B cell (primary cell): ENCODE data around the gene ACAN. TPM values are rescaled to one million over a fixed set of nuclear protein-coding genes. Genes with fewer than 3 reads are reported as not detected.

Source experiments
- ATAC-seq: fragments of 200-7000 bp; cut with Tn5 transposase; one replicate; pipeline ENCODE4 v1.10.0; 2021; ENCODE audit warnings: low read depth, mild to moderate bottlenecking, moderate number of reproducible peaks, moderate library complexity
- CTCF ChIA-PET: fragments of 350-600 bp; sonication (Branson Sonifier 250); formaldehyde crosslinking; loops from one replicate; lab custom pipeline; 2021; ENCODE audit warnings: antibody characterized with exemption, inconsistent platforms; lab: Charles Lee
- POLR2A ChIA-PET: fragments of 350-600 bp; sonication (Branson Sonifier 250); formaldehyde crosslinking; loops from one replicate; lab custom pipeline; 2021; ENCODE audit warnings: antibody characterized with exemption; lab: Charles Lee
- DNase-seq: peaks from one replicate; pipeline ENCODE4 v3.0.0; 2013
- H2AFZ ChIP-seq: 2 replicates; pipeline ENCODE4 v1.6.1; 2012; ENCODE audit warnings: mild to moderate bottlenecking, low read depth, low read length; ENCODE audit not compliant: insufficient read depth, poor library complexity, severe bottlenecking
- H3K27ac ChIP-seq, 2 donors: 1 replicate in 1 of 2; 2 replicates in 1 of 2; pipeline ENCODE4 v1.5.1; 2012 to 2013; ENCODE audit warnings: low read length in 2 of 2, mild to moderate bottlenecking in 2 of 2, moderate library complexity in 1 of 2
- H3K27me3 ChIP-seq, 4 experiments: fragments of 200-600 bp in 1 of 4; sonication (generic) in 1 of 4; replicated peaks in 1 of 4; 1 replicate in 2 of 4; 2 replicates in 2 of 4; pipeline versions ENCODE4 v1.6.1 to v1.7.0; 2013 to 2016; ENCODE audit warnings: low read length in 3 of 4, mild to moderate bottlenecking in 2 of 4, mixed read lengths in 1 of 4, moderate library complexity in 1 of 4; ENCODE audit not compliant: insufficient read depth in 4 of 4, control insufficient read depth in 3 of 4; ENCODE audit errors: control extremely low read depth in 1 of 4
- H3K36me3 ChIP-seq, 2 experiments: replicated peaks in 1 of 2; 1 replicate in 1 of 2; 2 replicates in 1 of 2; pipeline versions ENCODE4 v1.6.1 to v1.7.1; 2013; ENCODE audit warnings: low read length in 1 of 2; ENCODE audit not compliant: insufficient read depth in 2 of 2, control insufficient read depth in 1 of 2; ENCODE audit errors: control extremely low read depth in 1 of 2, extremely low read depth in 1 of 2
- H3K4me1 ChIP-seq, 2 donors: fragments of 200-600 bp in 1 of 2; sonication (generic) in 1 of 2; 1 replicate in 1 of 2; 2 replicates in 1 of 2; pipeline versions ENCODE4 v1.5.1 to v1.6.1; 2013 to 2017; ENCODE audit warnings: low read length in 2 of 2; ENCODE audit not compliant: control insufficient read depth in 2 of 2, insufficient read depth in 2 of 2
- H3K4me2 ChIP-seq: replicated peaks from 2 replicates; pipeline ENCODE3; 2012; ENCODE audit warnings: mild to moderate bottlenecking, low read depth, low read length; ENCODE audit not compliant: poor library complexity, severe bottlenecking
- H3K4me3 ChIP-seq, 5 experiments: fragments of 200-600 bp in 1 of 5; sonication (generic) in 1 of 5; 1 replicate in 3 of 5; 2 replicates in 2 of 5; pipeline versions ENCODE4 v1.5.1 to v1.7.0; 2011 to 2016; ENCODE audit warnings: low read length in 4 of 5, mild to moderate bottlenecking in 4 of 5, low read depth in 2 of 5, control low read depth in 1 of 5, moderate library complexity in 1 of 5; ENCODE audit not compliant: insufficient read depth in 1 of 5; ENCODE audit errors: control extremely low read depth in 1 of 5, extremely low read depth in 1 of 5
- H3K79me2 ChIP-seq: fragments of 200-600 bp; sonication (generic); one replicate; pipeline ENCODE4 v1.6.0; 2016; ENCODE audit warnings: low read length; ENCODE audit not compliant: control insufficient read depth, insufficient read depth
- H3K9ac ChIP-seq: fragments of 200-600 bp; sonication (generic); 2 replicates; pipeline ENCODE4 v1.6.1; 2017; ENCODE audit warnings: mild to moderate bottlenecking, low read length, moderate library complexity
- H3K9me3 ChIP-seq, 3 donors: one replicate each; pipeline versions ENCODE4 v1.6.1 to v1.7.1; 2013; ENCODE audit warnings: low read length in 2 of 3; ENCODE audit not compliant: control insufficient read depth in 2 of 3, insufficient read depth in 1 of 3; ENCODE audit errors: control extremely low read depth in 1 of 3
- H4K20me1 ChIP-seq: 2 replicates; pipeline ENCODE4 v1.6.0; 2012; ENCODE audit warnings: mild to moderate bottlenecking, low read length; ENCODE audit not compliant: insufficient read depth, control insufficient read depth, poor library complexity, severe bottlenecking
- H3K27ac Mint-ChIP-seq: one replicate; pipeline ENCODE4 v1.8.0; 2021; ENCODE audit warnings: mixed read lengths
- H3K27me3 Mint-ChIP-seq: one replicate; pipeline ENCODE4 v1.8.0; 2021; ENCODE audit warnings: mixed read lengths
- H3K4me1 Mint-ChIP-seq: one replicate; pipeline ENCODE4 v1.8.0; 2021; ENCODE audit warnings: mixed read lengths
- H3K4me3 Mint-ChIP-seq: one replicate; pipeline ENCODE4 v1.8.0; 2021; ENCODE audit warnings: mixed read lengths
- H3K9me3 Mint-ChIP-seq: one replicate; pipeline ENCODE4 v1.8.0; 2022; ENCODE audit warnings: mixed read lengths; ENCODE audit not compliant: insufficient read depth
- EZH2 ChIP-seq: IDR thresholded peaks from 2 replicates; pipeline ENCODE4 v1.6.1; 2012; ENCODE audit warnings: borderline replicate concordance, low read depth, mild to moderate bottlenecking, moderate library complexity, low read length; ENCODE audit not compliant: insufficient read depth, poor library complexity, severe bottlenecking
- WGBS: methylation state at CpG from one replicate; pipeline ENCODE4 v1.1.5; 2013; ENCODE audit warnings: missing lambda C conversion rate; ENCODE audit not compliant: insufficient coverage; 5-methylcytosine and 5-hydroxymethylcytosine counted together
- intact Hi-C: fragments of 100-400 bp; cut with micrococcal nuclease; formaldehyde crosslinking; loops from one replicate; pipeline ENCODE4 v1.10.0; 2022
- polyA plus RNA-seq: library from polyadenylated mRNA; depleted of rRNA; stranded (reverse); fragments of >200 nt; gene quantifications from 2 replicates; pipeline ENCODE4 v1.2.3, GENCODE V29; 2012
- total RNA-seq, 2 donors: library from RNA; stranded (reverse); fragments of 120-200 nt in 1 of 2; gene quantifications; 1 replicate in 1 of 2; 2 replicates in 1 of 2; pipeline versions ENCODE4 v1.2.3 to v1.2.4, GENCODE V29; 2013 to 2022
- TF ChIP-seq, protein P1 (sequence below): fragments of 200-600 bp; IDR thresholded peaks from one replicate; pipeline ENCODE4 v1.8.0; 2022; ENCODE audit warnings: antibody characterized with exemption, mild to moderate bottlenecking

ACAN gene
- total and polyA plus RNA-seq, 2 donors (not counting 1 experiment from before 2014, with no cell fraction given): 0.01 TPM; not detected in 1

DNA sequence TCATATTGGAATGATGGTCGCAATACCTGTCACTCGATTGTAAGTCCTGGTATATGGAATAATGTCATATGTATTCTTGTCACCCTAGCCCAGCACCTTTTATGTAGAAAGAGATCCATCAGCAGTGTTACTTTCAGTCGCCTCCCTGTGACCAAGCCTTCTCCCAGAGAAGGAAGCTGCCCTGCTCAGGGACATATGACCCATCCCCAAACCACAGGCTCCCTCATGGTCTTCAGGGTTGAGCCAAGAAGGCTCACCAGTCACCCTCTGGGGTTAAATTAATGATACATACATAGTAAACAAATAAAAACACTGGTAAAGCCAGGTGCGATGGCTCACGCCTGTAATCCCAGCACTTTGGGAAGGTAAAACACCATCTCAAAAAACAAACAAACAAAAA is 114.5 kb downstream of the ACAN start:
- POLR2A ChIA-PET: no interaction called here
- peaks cover under 1 to 10% of the 10 kb centered on the region in 2 donors for H3K4me1 ChIP-seq
- H3K9ac ChIP-seq: no peak overlapping the region
- no peak overlapping the region for H3K4me3 ChIP-seq
- no peak for ATAC-seq
- H2AFZ ChIP-seq: no peak overlapping the region
- no peak for DNase-seq
- H3K27ac Mint-ChIP-seq: no peak overlapping the region
- no peak for TF ChIP-seq EZH2
- TF ChIP-seq, protein P1, sequence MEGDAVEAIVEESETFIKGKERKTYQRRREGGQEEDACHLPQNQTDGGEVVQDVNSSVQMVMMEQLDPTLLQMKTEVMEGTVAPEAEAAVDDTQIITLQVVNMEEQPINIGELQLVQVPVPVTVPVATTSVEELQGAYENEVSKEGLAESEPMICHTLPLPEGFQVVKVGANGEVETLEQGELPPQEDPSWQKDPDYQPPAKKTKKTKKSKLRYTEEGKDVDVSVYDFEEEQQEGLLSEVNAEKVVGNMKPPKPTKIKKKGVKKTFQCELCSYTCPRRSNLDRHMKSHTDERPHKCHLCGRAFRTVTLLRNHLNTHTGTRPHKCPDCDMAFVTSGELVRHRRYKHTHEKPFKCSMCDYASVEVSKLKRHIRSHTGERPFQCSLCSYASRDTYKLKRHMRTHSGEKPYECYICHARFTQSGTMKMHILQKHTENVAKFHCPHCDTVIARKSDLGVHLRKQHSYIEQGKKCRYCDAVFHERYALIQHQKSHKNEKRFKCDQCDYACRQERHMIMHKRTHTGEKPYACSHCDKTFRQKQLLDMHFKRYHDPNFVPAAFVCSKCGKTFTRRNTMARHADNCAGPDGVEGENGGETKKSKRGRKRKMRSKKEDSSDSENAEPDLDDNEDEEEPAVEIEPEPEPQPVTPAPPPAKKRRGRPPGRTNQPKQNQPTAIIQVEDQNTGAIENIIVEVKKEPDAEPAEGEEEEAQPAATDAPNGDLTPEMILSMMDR: no peak
- peaks cover 0 to 1% (median 0%) of the 10 kb centered on the region in 3 donors for H3K9me3 ChIP-seq
- no CpG with 5 or more reads among the region's 5 CpGs for whole genome bisulfite sequencing
- no peaks in the 10 kb centered on the region for H3K9me3 Mint-ChIP-seq
- H4K20me1 ChIP-seq: no peaks in the 10 kb centered on the region
- H3K4me1 Mint-ChIP-seq: peaks cover 6% of the 10 kb centered on the region
- CTCF ChIA-PET: interaction anchor here (4.5 kb wide), 1 partner anchor 12 kb away, joined by 20 read pairs; no protein-coding TSS in a partner anchor
- intact Hi-C loops: no loop called here
- H3K4me3 Mint-ChIP-seq: no peak overlapping the region
- H3K27me3 ChIP-seq: peaks cover 0 to 7% (median 0%) of the 10 kb centered on the region in 4 experiments
- no peak overlapping the region for H3K27ac ChIP-seq
- peaks cover 43% of the 10 kb centered on the region for H3K27me3 Mint-ChIP-seq
- H3K79me2 ChIP-seq: no peaks in the 10 kb centered on the region
- no peaks in the 10 kb centered on the region for H3K36me3 ChIP-seq
- H3K4me2 ChIP-seq: no peak overlapping the region

- 53% methylated on average over 4 of the region's 4 CpGs for WGBS
- peaks cover 45% of the 10 kb centered on the region for H3K27me3 Mint-ChIP-seq
- Histone ChIP-seq H3K36me3 (no peaks in the 10 kb centered on the region), H2AFZ (no peak overlapping the region), H3K4me1 (peaks cover 0 to 3% of the 10 kb centered on the region in 2 donors), H4K20me1 (no peaks in the 10 kb centered on the region), H3K4me3 (no peak overlapping the region), H3K27me3 (peaks cover 0 to 7% (median 0%) of the 10 kb centered on the region in 4 experiments), H3K79me2 (no peaks in the 10 kb centered on the region), H3K27ac (no peak overlapping the region), H3K4me2 (no peak overlapping the region), H3K9me3 (peaks cover 0 to 1% (median 0%) of the 10 kb centered on the region in 3 donors), H3K9ac (no peak overlapping the region)
- H3K9me3 Mint-ChIP-seq: no peaks in the 10 kb centered on the region
- CTCF ChIA-PET: interaction anchor here (4.5 kb wide), 1 partner anchor 13 kb away, joined by 20 read pairs; no protein-coding TSS in a partner anchor
- DNase-seq (no peak), ATAC-seq (no peak)
- H3K4me1 Mint-ChIP-seq: peaks cover under 1% of the 10 kb centered on the region
- H3K4me3 Mint-ChIP-seq: no peak overlapping the region
- no peak overlapping the region for H3K27ac Mint-ChIP-seq
- POLR2A ChIA-PET: no interaction called here
- intact Hi-C loops: no loop called here
- no peak for TF ChIP-seq EZH2
- TF ChIP-seq, protein P1: no peak
Measured at GRCh38 chr15:88918738-88919137, 115.5 kb downstream of the ACAN start.
